NCI-H2107 treated with DMSO at 0.1 percent for 48 hours (cell line): ENCODE results near the gene MAGEB4.

Source experiments
- DNase-seq: peaks from one replicate; lab custom pipeline; 2025; ENCODE audit not compliant: unreplicated experiment; lab: John Stamatoyannopoulos, UW

Gene MAGEB4

DNA sequence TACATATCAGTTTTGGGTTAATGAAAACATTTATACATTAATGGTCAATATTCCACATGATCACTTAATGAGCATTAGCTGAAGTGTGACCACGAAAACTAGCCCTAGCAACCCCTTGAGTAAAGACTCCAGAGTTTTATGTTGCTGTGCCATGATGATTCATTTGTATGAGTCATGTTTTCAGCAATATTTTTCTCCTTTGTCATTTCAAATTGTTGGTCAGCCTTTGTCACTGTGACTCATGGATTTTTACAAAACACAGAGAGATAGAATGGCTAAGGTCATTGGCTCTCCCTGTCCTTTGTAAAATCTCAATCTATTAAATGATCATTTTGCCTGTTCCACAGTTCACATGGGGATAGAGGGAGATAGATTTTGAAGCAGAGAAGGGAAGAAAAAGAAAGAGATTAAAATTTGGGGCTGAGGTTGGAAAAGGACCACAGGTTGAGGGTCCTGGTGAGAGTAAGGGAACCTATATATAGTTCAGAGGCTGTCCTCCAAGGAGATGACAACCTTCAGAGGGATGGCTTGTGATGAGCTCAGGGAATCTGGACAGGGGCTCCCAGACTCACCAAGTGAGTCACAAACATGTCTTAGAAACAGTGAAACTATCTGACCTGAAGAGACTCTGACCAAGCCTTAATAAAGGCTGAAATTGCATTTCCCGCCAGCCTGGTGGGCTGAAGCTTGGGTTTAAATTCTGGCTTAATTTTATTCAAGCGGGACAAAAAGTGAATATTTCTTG, 41.8 kb downstream of the MAGEB4 start:
- DNase-seq = no peak
